Neutrophil (primary cell): ENCODE results near the gene PSAP.

Experiments used
- H3K27ac ChIP-seq: fragments of 200-600 bp; sonication (generic); 2 replicates; pipeline ENCODE4 v1.5.1; 2016; ENCODE audit warnings: mild to moderate bottlenecking, moderate library complexity
- H3K27me3 ChIP-seq: fragments of 200-600 bp; sonication (generic); 2 replicates; pipeline ENCODE4 v1.6.0; 2016; ENCODE audit warnings: mild to moderate bottlenecking
- H3K36me3 ChIP-seq: fragments of 200-600 bp; sonication (generic); 2 replicates; pipeline ENCODE4 v1.5.1; 2017
- H3K4me1 ChIP-seq, 2 experiments: fragments of 200-600 bp in 1 of 2; sonication (generic) in 1 of 2; 1 replicate in 1 of 2; 2 replicates in 1 of 2; pipeline versions ENCODE4 v1.5.1 to v1.6.1; 2013 to 2016; ENCODE audit warnings: low read depth in 1 of 2, low read length in 1 of 2, mild to moderate bottlenecking in 1 of 2, moderate library complexity in 1 of 2; ENCODE audit not compliant: control insufficient read depth in 1 of 2, insufficient read depth in 1 of 2
- H3K4me3 ChIP-seq, 2 experiments: fragments of 200-600 bp in 1 of 2; sonication (generic) in 1 of 2; 1 replicate in 1 of 2; 2 replicates in 1 of 2; pipeline ENCODE4 v1.5.1; 2013 to 2016; ENCODE audit warnings: low read depth in 1 of 2, low read length in 1 of 2, mild to moderate bottlenecking in 1 of 2, moderate library complexity in 1 of 2
- H3K9me3 ChIP-seq: fragments of 200-600 bp; sonication (generic); 2 replicates; pipeline ENCODE4 v1.5.1; 2016
- CTCF ChIP-seq: fragments of 200-600 bp; sonication (generic); IDR thresholded peaks from 2 replicates; pipeline ENCODE4 v1.5.1; 2016; ENCODE audit warnings: antibody characterized with exemption

The PSAP gene

DNA sequence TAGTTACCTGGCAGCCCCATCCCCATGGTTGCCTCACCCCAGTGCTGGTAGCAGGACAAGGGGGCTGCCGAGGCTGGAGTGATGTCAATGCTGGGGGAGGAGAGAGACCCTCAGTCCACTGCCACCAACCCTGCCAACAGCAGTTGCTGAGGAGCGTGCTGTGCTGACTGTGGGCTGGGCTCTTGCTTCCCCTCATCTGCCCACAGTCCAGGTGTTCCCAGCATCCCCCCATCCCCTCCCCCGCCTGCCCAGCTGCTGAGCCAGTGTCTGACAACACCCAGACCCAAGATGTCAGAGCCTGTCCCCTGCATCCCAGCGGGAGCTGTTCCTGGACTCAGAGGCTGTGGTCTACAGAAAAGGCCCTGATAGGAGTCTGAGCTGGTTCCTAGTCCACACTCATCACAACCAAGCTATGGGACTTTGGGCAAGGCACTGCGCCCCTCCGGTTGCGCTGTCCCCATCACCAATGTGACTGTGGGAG is 14.6 kb upstream of the PSAP start:
- Histone ChIP-seq H3K27ac (no peak overlapping the region), H3K4me1 (peaks cover 22 to 26% of the 10 kb centered on the region in 2 experiments), H3K9me3 (no peaks in the 10 kb centered on the region), H3K36me3 (no peaks in the 10 kb centered on the region), H3K27me3 (no peaks in the 10 kb centered on the region), H3K4me3 (no peak overlapping the region)
- no peak for TF ChIP-seq CTCF

DNA sequence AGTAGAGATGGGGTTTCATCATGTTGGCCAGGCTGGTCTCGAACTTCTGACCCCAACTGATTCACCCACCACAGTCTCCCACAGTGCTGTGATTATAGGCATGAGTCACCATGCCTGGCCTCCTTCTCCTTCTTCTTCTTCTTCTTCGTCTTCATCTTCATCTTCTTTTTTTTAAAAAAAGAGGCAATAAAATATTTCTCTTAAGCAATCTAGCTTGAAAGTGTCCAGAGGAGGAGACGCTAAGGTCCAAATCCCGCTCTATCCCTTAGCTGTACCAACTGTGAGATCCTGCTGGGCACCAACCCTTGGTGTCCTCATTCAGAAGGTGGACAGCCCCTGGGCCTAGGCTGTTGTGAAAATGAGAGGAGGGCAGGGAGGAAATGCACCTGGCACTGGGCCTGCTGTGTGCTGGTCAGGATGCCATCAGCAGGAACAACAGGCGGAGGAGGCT is 13.9 kb upstream of the PSAP start:
- Histone ChIP-seq H3K9me3 (no peaks in the 10 kb centered on the region), H3K4me1 (peaks cover 28 to 32% of the 10 kb centered on the region in 2 experiments), H3K4me3 (no peak overlapping the region), H3K27me3 (no peaks in the 10 kb centered on the region), H3K27ac (no peak overlapping the region), H3K36me3 (no peaks in the 10 kb centered on the region)
- TF ChIP-seq CTCF, result no peak

DNA sequence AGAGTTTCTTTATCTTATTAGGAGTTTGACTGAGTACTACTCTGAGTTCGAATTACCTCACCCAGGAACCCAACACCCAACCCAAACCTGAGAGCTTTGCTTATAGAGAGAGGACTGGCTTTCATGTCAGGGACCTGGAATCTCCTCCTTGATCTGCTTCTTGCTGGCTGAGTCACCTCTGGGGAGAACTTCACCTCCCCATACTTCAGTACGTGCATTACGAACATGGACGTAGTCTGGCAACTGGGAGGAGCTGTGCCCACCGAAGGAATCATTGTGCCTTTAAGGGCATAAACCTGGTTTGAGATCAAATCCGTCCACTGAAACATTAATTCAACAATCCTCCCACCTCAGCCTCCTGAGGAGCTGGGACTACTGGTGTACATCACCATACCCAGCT is 12.2 kb upstream of the PSAP start:
- H3K4me3 ChIP-seq, result no peak overlapping the region
- peaks cover 25 to 29% of the 10 kb centered on the region in 2 experiments for H3K4me1 ChIP-seq
- no peaks in the 10 kb centered on the region for H3K36me3 ChIP-seq
- no peak overlapping the region for H3K27ac ChIP-seq
- no peak for TF ChIP-seq CTCF
- no peaks in the 10 kb centered on the region for H3K9me3 ChIP-seq
- no peaks in the 10 kb centered on the region for H3K27me3 ChIP-seq

- Histone ChIP-seq H3K4me1 (peaks cover 19 to 22% of the 10 kb centered on the region in 2 experiments), H3K27ac (peak overlapping the region; percentile 76), H3K4me3 (no peak overlapping the region), H3K36me3 (no peaks in the 10 kb centered on the region), H3K9me3 (no peaks in the 10 kb centered on the region), H3K27me3 (no peaks in the 10 kb centered on the region)
- TF ChIP-seq CTCF, result no peak
Observed at GRCh38 chr10:71860243-71861029, 9.4 kb upstream of the PSAP start.

DNA sequence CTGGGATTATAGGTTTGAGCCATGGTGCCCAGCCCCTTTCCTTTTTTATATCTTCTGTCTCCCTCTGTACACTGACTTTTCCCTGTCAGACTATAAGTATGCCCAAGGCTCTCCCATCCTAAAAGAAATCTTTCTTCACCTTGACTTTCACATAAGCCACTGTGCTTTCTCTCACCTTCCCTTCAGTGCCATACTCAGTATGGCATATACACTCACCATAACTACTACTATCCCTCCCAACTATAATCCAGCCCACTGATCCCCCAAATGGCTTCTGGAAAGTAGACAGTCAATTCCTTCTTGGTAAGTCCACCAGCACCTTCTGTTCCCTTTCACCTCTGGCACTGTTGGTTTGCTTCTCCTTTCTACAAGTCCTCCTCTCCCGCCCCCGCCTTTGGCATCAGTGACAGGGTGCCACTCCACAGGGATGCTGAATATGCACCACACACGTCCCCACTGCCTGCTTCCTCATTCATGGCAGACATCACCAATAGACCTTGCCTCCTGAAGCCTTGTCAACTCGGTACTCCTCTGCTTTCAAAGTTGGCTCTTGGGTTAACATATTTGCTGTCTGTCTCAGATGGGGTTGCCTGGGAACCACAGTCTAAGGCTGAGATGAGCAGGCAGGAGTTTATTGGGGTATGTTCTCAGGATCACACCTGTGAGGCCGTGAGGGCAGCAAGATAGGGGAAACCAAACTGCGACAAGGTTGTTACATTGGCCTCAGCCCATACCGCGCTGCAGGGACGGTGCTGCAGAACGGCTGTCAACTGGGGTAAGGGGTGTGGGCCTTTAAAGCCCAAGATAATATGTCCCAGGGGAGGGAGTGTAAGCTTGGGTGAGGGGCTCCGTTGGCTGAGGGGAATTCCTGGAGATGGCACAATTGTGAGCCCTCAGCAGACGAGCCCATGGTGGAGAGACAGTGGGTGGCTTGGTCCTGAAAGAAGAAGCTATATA is 7.2 kb upstream of the PSAP start:
- Histone ChIP-seq H3K4me1 (peaks cover 15 to 21% of the 10 kb centered on the region in 2 experiments), H3K27ac (no peak overlapping the region), H3K27me3 (no peaks in the 10 kb centered on the region), H3K36me3 (no peaks in the 10 kb centered on the region), H3K9me3 (no peaks in the 10 kb centered on the region), H3K4me3 (no peak overlapping the region)
- TF ChIP-seq CTCF, result no peak
